ENCODE data around the gene NUAK2. TPM values are rescaled to one million over a fixed set of nuclear protein-coding genes. Genes with fewer than 3 reads are reported as not detected.

The NUAK2 gene
- polyA plus RNA-seq, 1 donor from 2014 or later = 1.4 TPM

- Histone ChIP-seq H3K9me2 (ENCODE audit: insufficient read depth, low read length) (no peaks in the 10 kb centered on the region), H3K27ac (ENCODE audit: low read length) (no peak overlapping the region), H3K9ac (ENCODE audit: low read length) (no peak overlapping the region), H3K36me3 (ENCODE audit: insufficient read depth, low read length) (no peaks in the 10 kb centered on the region), H3F3A (ENCODE audit: insufficient read depth, low read length, poor library complexity, severe bottlenecking) (no peaks in the 10 kb centered on the region), H2AFZ (ENCODE audit: low read depth, low read length) (no peak overlapping the region), H3K4me3 (ENCODE audit: low read length) (peak overlapping the region; percentile 80), H3K27me3 (ENCODE audit: insufficient read depth, low read depth, low read length) (no peaks in the 10 kb centered on the region), H3K79me2 (replicated peaks; ENCODE audit: insufficient read depth, low read length) (peaks cover 58% of the 10 kb centered on the region), H3K4me2 (ENCODE audit: low read length) (no peak overlapping the region), H3K9me3 (ENCODE audit: low read length) (no peaks in the 10 kb centered on the region), H4K20me1 (ENCODE audit: insufficient read depth) (no peaks in the 10 kb centered on the region)
- no peak for TF ChIP-seq TAF1 (IDR thresholded peaks at IDR 0.05; ENCODE audit: low read depth)
- no peak for TF ChIP-seq EP300 (conservative IDR thresholded peaks at IDR 0.05; ENCODE audit: poor library complexity, severe bottlenecking)
- no peak for TF ChIP-seq MXI1 (conservative IDR thresholded peaks at IDR 0.05; ENCODE audit: poor library complexity, severe bottlenecking)
- no peak for TF ChIP-seq POLR2AphosphoS5 (IDR thresholded peaks at IDR 0.05)
- TF ChIP-seq REST (IDR thresholded peaks at IDR 0.05; ENCODE audit: borderline replicate concordance) = no peak
- TF ChIP-seq CTCF (IDR thresholded peaks at IDR 0.05; ENCODE audit: poor library complexity, severe bottlenecking) = no peak
- no peak for TF ChIP-seq SMC3 (conservative IDR thresholded peaks at IDR 0.05; ENCODE audit: poor library complexity)
- TF ChIP-seq EZH2 (IDR thresholded peaks at IDR 0.05; ENCODE audit: borderline replicate concordance, insufficient read depth, low read length, poor library complexity, severe bottlenecking) = no peak
- no peak for TF ChIP-seq RAD21 (conservative IDR thresholded peaks at IDR 0.05)
These were observed 2.2 kb downstream of the NUAK2 start for GRCh38 chr1:205319081-205320018.

DNA sequence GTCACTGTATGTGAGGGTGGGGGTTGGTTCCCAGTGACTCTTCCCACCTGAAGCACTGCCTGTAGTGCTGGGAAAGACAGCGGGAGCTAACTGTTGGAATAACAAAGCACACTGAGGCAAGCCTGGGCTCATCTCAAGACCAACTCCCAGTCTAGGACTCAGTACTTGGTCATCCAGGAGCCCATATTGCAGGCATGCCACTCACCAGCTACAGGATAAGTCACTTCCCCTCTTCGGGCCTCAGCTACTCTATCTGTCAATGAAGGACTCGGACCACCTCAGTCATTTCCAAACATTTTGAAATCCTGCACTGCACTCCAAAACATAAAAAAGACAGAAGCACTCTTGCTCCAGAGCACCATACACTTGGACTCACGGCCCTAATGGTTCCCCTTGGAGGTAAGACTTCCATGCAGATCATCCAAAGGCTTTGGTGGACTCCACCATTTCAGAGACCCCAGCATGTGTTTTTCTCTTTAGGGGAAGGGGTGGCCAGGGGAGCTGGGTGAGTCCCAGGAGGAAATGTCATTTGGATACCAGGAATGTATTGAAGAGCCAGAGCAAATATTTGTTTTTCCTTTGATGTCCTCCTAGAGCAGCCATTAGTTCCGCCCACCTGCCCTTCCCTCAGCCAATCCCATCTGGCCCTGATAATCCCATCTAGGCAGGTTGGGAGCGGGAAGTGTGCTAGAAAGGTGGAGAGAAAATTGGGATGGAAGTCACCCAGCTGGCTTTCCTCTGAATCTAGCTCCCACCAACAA is 3.1 kb downstream of the NUAK2 start:
- TF ChIP-seq CTCF (IDR thresholded peaks at IDR 0.05; ENCODE audit: poor library complexity, severe bottlenecking) = no peak
- no peak for TF ChIP-seq POLR2AphosphoS5 (IDR thresholded peaks at IDR 0.05)
- TF ChIP-seq REST (IDR thresholded peaks at IDR 0.05; ENCODE audit: borderline replicate concordance) = no peak
- no peak for TF ChIP-seq RAD21 (conservative IDR thresholded peaks at IDR 0.05)
- TF ChIP-seq EP300 (conservative IDR thresholded peaks at IDR 0.05; ENCODE audit: poor library complexity, severe bottlenecking) = no peak
- TF ChIP-seq TAF1 (IDR thresholded peaks at IDR 0.05; ENCODE audit: low read depth) = no peak
- TF ChIP-seq MXI1 (conservative IDR thresholded peaks at IDR 0.05; ENCODE audit: poor library complexity, severe bottlenecking) = no peak
- no peak for TF ChIP-seq EZH2 (IDR thresholded peaks at IDR 0.05; ENCODE audit: borderline replicate concordance, insufficient read depth, low read length, poor library complexity, severe bottlenecking)
- TF ChIP-seq SMC3 (conservative IDR thresholded peaks at IDR 0.05; ENCODE audit: poor library complexity) = no peak

More for the DNA sequence above, 3.1 kb downstream of the NUAK2 start:
- H3K79me2 ChIP-seq (replicated peaks; ENCODE audit: insufficient read depth, low read length) = peaks cover 59% of the 10 kb centered on the region
- H3K27ac ChIP-seq (ENCODE audit: low read length) = no peak overlapping the region
- H3K27me3 ChIP-seq (ENCODE audit: insufficient read depth, low read depth, low read length) = no peaks in the 10 kb centered on the region
- no peak overlapping the region for H3K4me2 ChIP-seq (ENCODE audit: low read length)
- H3K4me3 ChIP-seq (ENCODE audit: low read length) = no peak overlapping the region
- H4K20me1 ChIP-seq (ENCODE audit: insufficient read depth) = no peaks in the 10 kb centered on the region
- H2AFZ ChIP-seq (ENCODE audit: low read depth, low read length) = no peak overlapping the region
- H3K9me3 ChIP-seq (ENCODE audit: low read length) = no peaks in the 10 kb centered on the region
- H3K9me2 ChIP-seq (ENCODE audit: insufficient read depth, low read length) = no peaks in the 10 kb centered on the region
- no peaks in the 10 kb centered on the region for H3K36me3 ChIP-seq (ENCODE audit: insufficient read depth, low read length)
- no peak overlapping the region for H3K9ac ChIP-seq (ENCODE audit: low read length)
- H3F3A ChIP-seq (ENCODE audit: insufficient read depth, low read length, poor library complexity, severe bottlenecking) = peaks cover 6% of the 10 kb centered on the region
